DLD1 (cell line): ENCODE data around the gene SLC17A1.
"Not testable (repeated sequence)": the region's sequence is repeated elsewhere in the genome, so short reads cannot be mapped to it uniquely, and the experiment has no call there.

Experiments
- in situ Hi-C: cut with HindIII; loops from 2 replicates; pipeline ENCODE4 v1.10.0; 2017; ENCODE audit warnings: low sequenced_read_pairs

SLC17A1 gene

DNA sequence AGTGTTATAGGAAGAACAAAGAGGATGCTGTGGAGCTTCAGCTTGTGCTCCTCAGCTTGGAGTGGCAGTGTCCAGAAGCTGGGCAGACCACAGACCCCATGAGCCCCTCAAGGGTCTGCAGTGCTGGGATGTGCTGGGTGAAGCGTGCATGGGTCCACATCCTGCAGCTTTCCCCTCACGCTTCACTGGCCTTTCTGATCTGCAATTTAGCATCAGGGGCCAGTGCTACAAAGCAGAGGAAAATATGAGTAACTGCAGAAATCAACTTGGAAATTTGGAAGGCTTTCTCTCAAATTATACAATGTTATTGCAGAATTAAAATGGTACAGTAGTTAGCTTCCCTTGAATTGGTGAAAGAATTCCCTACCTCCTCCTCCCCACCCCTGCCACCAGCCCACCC, 67.2 kb downstream of the SLC17A1 start:
- in situ Hi-C loops, result no loop called here

GRCh38 chr6:25757936-25758642, 73.8 kb downstream of the SLC17A1 start:
- in situ Hi-C loops, result no loop called here

DNA sequence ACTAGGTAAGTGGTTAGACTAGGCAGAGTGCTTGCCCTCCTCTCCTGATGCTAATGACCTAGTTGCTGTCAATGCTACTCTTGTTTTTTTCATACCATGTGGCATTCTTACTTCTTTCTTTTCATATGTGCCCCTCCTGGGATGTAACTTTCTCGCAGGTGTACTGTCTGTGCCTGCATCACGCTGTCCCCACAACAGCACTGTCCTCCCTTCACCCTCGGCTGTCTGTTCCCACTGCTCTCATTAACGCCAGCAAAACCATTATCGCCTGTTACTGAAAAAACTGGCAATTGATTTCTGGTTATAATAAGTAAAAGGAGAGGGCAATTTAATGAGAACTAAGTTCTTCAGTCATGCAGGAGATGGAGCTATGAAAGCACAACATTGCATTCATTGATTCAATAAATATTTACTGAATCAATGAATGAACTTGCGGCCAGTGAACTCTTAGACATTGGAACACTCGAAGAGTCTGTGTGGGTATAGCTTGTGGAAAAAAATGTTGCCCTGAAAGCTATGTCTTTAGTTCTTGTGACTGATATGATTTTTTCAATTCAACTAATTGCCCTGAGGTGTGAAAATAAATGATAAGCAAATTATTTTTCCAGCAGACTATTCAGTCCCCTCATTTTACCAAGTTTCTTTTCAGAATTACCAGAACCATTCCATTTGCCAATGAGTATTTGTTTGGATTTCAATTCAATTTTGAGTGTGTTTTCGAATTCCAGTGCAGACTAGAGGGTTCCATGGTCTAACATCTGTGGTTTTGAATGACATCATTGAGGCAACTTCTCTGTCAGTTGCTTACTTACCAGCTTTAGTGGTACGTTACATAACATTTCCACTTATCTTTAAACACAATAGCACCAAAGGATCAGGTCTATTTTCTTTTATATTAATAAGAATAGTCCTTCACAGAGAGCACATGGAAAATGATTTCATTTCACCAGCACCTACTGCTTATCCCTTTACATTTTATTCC, 75.2 kb downstream of the SLC17A1 start:
- in situ Hi-C loops, result no loop called here

GRCh38 chr6:25755483-25755882, 76.4 kb downstream of the SLC17A1 start:
- in situ Hi-C loops, result no loop called here

DNA sequence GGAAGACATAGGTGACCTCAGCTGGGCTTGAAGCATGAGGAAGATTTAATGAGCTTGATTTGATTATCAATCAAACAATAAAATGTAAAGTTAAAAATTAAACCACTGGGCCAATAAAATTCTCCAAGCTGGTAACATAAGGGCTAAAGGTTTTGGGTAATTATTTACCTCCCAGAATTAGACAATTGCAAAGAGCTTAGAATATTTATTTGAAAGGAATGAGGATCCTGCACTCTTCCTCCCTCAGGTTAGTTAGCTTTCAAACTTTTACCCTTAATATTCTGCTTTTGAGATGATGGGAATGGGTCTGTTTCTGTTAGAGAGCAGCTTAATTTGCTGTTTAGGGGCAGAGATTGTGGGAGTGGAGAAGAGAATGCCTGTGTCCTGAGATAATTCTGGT, 77.3 kb downstream of the SLC17A1 start, which contains the start of gene SLC17A4:
SLC17A4 (plus strand) TSS at position 208 of the 400 bp plus-strand sequence. CDS start 7,221 bp downstream, outside the sequence.
- in situ Hi-C loops, result no loop called here

GRCh38 chr6:25753079-25753478, 78.8 kb downstream of the SLC17A1 start:
- in situ Hi-C loops, result no loop called here

DNA sequence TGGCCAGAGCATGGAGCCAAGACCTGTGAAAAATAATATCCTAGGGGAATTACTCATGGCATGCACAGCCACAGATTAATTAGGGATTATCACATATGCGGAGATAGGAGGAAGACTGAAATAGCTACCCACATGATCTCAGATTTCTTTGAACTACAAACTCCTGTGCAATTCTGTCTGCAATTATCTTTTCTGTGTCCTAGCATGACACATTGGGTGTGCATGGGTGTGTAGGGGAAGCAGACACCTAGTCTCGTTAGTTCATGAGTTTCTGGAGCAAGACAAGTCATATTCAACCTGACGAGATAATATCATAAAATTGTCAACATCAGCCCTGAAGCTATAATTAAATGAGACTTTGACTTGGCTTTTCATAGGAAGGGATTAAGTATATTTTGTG, 80.9 kb downstream of the SLC17A1 start:
- in situ Hi-C loops, result no loop called here

DNA sequence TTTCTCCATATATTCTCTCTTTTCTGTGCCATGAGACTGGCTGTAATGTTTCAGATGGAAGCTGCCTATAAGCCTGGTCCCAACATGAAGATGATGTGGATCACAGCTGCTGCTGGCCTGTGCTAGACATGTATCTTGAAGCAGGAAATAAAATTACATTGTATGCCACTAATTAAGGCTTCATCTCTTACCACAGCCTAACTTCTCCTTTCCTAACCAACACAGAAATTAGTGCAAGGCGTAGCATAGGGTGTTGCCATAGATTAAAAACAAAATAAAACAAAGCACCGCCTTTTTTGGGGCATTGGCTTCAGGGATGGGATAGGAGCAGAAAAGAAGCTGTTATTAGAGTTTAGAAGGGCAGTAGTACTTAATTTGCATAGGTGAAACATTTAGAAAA, 82.0 kb downstream of the SLC17A1 start:
- in situ Hi-C loops, result no loop called here

- in situ Hi-C loops, result not testable (repeated sequence)
Observed at GRCh38 chr6:25748601-25749517, 83.0 kb downstream of the SLC17A1 start.

DNA sequence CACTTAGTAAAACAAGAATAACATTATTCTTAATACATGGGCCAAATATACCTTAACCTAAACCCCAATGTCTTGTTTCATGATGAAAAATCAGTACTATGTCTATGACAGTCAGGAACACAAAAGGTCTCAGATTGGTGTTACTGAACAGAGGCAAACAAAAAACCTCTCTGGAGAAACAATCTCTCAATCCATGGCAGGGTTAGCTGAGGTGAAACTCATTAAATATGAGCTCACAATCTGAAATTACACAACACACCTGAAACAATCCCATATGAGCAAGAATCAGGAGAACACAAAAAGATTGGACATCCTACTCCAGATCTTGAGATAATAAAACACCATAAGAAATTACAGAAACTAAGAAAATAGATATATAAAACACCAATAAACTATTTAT, 83.8 kb downstream of the SLC17A1 start:
- in situ Hi-C loops, result no loop called here

GRCh38 chr6:25747477-25747876, 84.4 kb downstream of the SLC17A1 start:
- in situ Hi-C loops, result no loop called here

DNA sequence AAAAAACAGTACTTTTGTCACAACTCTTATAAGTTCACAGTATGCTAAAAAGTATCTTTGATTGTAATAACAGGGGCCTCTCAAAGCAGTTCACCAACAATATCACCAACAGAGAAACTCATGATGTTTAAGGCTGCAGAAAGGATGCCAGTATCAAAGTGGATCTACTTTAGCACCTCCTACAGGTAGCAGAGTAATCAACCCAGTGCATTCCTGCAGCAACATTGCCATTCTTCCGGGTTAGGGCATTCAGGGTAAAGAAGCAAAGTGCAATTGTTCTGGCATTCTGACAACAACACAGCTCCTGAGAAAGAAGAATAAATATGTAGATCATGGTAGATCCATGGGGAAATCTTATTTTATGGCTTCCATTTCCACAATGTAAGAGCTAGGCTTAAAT, 84.9 kb downstream of the SLC17A1 start:
- in situ Hi-C loops, result no loop called here

DNA sequence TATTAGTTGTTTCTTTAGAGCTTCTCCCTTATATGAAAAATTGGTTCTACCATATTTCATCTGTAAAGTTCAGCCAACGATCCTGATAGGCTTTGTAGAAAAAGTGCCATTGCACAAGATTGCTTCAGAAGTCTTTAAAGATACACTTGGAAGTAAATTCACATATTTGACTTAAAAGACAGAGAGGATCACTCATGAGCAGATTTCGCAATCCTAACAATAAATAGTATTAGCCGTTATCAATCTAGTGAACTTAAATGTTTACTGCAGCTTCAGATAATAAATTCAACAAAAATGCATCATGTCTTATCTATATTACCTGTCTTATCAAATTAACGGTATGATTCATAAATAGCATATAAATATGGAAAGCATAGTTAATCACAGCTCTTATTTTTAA, 86.0 kb downstream of the SLC17A1 start:
- in situ Hi-C loops, result no loop called here

GRCh38 chr6:25743868-25744267, 88.0 kb downstream of the SLC17A1 start:
- in situ Hi-C loops, result no loop called here

DNA sequence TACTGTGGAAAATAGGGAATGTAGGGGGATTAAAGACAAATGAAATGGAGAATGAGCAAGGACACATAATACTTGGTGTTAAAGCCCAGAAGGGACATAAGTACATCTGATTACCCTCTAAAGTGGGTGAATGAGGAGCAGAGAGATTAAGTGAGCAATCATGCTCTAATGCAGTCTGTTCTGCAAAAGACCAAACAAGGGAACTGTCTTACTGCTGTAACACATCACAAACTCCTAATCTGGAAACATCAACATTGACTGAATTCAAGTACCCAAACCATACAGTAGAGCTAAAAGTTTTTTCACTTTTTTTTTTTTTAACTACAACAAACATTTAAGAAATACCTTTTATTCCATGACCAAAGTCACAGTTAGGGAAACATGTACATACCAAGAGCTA, 96.6 kb downstream of the SLC17A1 start:
- in situ Hi-C loops, result no loop called here
